ENCODE data around the gene BCAS4.

BCAS4 gene

GRCh38 chr20:50911030-50911429 is 116.2 kb downstream of the BCAS4 start:
- DNase-seq (ENCODE audit: low read depth in 2 of 2), result no peak

GRCh38 chr20:50911716-50912115 is 116.9 kb downstream of the BCAS4 start:
- DNase-seq (ENCODE audit: low read depth in 2 of 2), result no peak

- DNase-seq (ENCODE audit: low read depth in 2 of 2), result no peak
These were observed 119.0 kb downstream of the BCAS4 start for GRCh38 chr20:50913690-50914375.

GRCh38 chr20:50915424-50915823 is 120.6 kb downstream of the BCAS4 start:
- DNase-seq (ENCODE audit: low read depth in 2 of 2), result no peak

GRCh38 chr20:50916257-50916656 is 121.4 kb downstream of the BCAS4 start:
- DNase-seq (ENCODE audit: low read depth in 2 of 2), result no peak

- no peak for DNase-seq (ENCODE audit: low read depth in 2 of 2)
These were observed 122.1 kb downstream of the BCAS4 start for GRCh38 chr20:50916934-50917333.

GRCh38 chr20:50918403-50918802 is 123.5 kb downstream of the BCAS4 start:
- DNase-seq (ENCODE audit: low read depth in 2 of 2), result no peak

- no peak for DNase-seq (ENCODE audit: low read depth in 2 of 2)
These were observed 124.7 kb downstream of the BCAS4 start for GRCh38 chr20:50919567-50919966.

- DNase-seq (ENCODE audit: low read depth in 2 of 2), result no peak
These were observed 126.1 kb downstream of the BCAS4 start for GRCh38 chr20:50920997-50921396.

- DNase-seq (ENCODE audit: low read depth in 2 of 2), result no peak
These were observed 127.1 kb downstream of the BCAS4 start for GRCh38 chr20:50921803-50922501.

- DNase-seq (ENCODE audit: low read depth in 2 of 2), result no peak
These were observed 129.5 kb downstream of the BCAS4 start for GRCh38 chr20:50924261-50924920.

- DNase-seq (ENCODE audit: low read depth in 2 of 2), result no peak
These were observed 131.7 kb downstream of the BCAS4 start for GRCh38 chr20:50926530-50926929.
